Activated CD8-positive, alpha-beta memory T cell treated with anti-CD3 and anti-CD28 coated beads for 1 hour (primary cell): ENCODE results near the gene GBF1.
A peak's percentile ranks its signal among the peaks of the same experiment; 100 is the strongest.
"Not testable (repeated sequence)": the region's sequence is repeated elsewhere in the genome, so short reads cannot be mapped to it uniquely, and the experiment has no call there.

ENCODE experiments used
- DNase-seq, 2 donors: peaks; one replicate each; pipeline ENCODE4 v3.0.0-alpha.2; 2020; ENCODE audit warnings: low read depth in 1 of 2; ENCODE audit errors: extremely low read depth in 1 of 2

GBF1 gene

DNA sequence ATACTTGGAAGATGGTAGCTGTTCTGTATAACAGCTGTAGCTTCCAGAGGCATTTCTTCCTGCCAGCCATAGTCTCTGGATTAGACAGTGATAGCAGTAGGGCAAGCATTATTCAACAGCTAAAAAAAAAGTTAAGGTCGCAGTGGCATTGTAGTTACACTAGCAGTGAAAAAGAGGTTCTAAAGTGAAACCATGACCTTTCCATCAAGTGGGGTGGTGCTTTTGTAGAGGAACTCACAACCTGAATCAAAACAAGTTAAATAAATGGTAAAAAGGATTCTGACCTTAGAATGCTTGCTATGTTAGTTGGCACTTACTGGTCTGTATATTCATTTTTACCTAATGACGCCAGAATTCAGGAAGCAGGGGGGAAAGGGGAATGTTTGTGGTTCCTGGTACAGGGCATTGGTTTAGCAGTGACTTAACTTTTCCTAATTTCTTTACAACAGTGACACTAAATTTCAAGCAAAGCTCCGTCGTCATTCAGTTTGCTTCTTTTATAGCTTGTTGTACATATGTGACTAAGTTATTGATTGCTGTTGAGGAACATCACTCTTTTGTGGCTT, 55.0 kb downstream of the GBF1 start:
- DNase-seq: no peak

GRCh38 chr10:102300912-102301311, 55.6 kb downstream of the GBF1 start:
- not testable (repeated sequence) for DNase-seq

GRCh38 chr10:102301332-102301731, 56.0 kb downstream of the GBF1 start:
- DNase-seq: not testable (repeated sequence)

GRCh38 chr10:102302611-102303010, 57.3 kb downstream of the GBF1 start:
- DNase-seq: no peak

GRCh38 chr10:102306006-102306405, 60.7 kb downstream of the GBF1 start:
- DNase-seq: no peak

- DNase-seq: no peak
These were observed 61.4 kb downstream of the GBF1 start for GRCh38 chr10:102306710-102307109.

DNA sequence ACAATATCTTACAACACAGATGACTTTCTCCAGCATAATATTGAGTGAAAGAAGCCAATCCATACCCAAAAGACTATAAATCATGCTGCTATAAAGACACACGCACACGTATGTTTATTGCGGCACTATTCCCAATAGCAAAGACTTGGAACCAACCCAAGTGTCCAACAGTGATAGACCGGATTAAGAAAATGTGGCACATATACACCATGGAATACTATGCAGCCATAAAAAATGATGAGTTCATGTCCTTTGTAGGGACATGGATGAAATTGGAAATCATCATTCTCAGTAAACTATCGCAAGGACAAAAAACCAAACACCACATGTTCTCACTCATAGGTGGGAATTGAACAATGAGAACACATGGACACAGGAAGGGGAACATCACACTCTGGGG, 63.0 kb downstream of the GBF1 start:
- not testable (repeated sequence) for DNase-seq

- no peak for DNase-seq
These were observed 63.9 kb downstream of the GBF1 start for GRCh38 chr10:102309236-102309635.

DNA sequence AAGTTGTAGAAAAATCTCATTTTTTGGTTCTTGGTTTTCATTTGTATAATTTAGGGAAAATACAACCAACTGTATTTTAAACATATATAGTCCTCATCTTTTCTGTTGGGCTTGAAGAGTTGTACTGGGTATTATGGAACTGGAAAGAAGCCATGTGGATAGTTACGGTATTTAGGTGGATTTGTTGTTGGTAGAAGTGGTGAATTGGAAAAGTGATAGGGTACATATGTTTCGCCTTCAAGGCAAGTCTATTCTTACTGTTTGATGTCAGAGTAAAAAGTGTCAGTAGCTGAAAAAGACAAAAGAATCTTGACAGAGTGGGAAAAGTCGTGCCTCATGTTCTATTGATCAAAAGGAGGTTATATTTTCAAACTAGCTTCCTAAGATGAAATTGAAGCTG, 64.6 kb downstream of the GBF1 start:
- DNase-seq: no peak

DNA sequence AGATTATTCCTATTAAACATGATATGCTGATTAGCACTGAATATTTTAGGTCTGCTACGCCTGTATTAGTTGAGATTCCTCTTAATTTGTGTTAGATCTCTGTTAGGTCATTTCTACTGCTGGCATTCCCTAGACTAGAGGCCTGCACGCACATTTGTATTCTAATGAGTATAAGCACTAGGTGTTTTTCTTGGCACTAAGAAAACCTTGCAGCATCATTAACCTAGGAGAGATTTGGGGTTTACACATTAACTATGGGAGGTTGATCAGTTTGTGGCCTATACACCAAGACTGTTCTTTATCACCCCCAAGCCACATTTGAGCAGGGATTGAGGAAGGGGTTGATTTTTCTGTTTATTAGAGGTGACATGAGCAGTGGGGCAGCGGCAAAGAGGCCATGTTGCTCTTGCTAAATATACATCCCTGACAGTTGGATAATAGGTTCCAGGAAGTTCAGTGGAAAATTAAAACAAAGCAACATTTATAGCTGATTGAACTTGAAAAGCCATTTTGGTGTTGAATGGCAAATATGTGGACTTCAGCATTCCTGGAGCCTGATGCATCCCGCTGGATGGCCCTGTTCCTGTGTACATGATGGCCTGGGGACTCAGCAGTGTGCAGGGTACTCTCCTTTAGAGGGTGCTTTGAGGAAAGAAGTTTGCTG, 65.2 kb downstream of the GBF1 start:
- no peak for DNase-seq

DNA sequence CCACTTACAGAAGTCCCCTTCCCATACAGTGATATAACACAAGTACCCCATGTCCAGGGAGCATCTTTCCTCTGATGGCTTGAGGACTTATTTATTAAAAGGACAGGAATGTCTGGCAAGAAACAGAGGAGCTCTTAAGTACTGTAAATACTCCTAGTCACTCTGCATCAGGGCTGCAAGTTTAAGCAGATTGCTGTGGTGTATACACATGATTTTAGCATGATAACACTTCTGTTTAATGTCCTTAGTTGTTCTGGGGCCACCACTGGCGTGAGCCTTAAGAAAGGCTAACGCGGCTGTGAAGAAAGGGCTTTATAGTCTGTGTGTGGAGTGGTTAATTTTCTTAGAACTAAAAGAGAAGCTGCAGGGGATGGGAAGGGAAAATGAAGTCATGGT, 65.7 kb downstream of the GBF1 start:
- no peak for DNase-seq

DNA sequence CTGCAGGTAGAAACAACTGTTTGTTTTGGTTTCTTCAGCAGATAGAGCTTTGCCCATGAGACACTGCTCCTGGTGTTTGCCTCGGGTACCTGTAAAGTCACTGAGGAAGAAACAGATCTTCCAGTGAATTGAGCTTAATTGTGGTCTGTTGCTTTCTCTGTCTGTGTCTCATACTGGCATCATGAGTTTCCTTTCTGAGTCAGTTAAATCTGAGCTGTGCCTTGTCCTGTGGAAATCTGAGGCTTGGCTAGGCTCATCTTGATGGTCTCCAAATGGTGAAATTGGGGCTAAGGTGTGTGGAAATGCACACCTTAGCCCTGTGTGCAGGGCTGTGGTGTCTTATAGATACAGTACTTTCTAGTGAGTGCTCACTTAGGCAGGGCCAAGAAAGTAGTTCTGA, 67.4 kb downstream of the GBF1 start:
- no peak for DNase-seq

DNA sequence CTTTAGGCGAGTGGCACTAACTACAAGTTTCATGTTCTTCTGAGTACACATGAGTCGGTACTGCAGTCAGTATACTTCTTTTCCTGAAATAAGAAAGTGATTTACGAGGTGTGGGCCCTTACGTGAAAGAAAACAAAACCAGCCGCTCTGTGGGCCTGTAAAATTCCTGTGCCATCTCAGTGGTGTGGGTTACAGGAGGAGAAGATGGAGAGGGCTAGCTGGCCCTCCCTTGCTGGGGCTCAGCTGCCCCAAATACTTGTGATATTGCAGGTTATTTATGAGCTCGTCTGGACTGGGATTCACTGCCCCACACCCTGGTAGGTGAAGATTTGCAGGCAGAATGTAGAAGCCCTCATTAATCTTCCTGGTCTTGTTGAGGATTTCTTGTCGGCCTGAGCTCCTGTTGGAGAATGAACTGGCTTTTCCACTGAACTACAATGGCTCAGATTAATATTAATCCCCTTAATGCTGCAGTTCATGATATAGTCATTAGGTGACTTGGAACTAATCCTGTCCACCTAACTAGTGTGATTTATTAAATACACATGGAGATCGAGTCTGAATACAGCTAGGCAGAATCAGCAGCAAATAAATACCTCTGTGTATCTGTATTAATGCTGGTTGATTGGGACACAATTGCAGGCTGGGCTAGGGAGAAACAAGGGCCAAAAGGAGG, 68.0 kb downstream of the GBF1 start:
- no peak for DNase-seq

GRCh38 chr10:102314801-102315200, 69.5 kb downstream of the GBF1 start:
- no peak for DNase-seq

- DNase-seq: no peak
These were observed 71.1 kb downstream of the GBF1 start for GRCh38 chr10:102316421-102316820.

DNA sequence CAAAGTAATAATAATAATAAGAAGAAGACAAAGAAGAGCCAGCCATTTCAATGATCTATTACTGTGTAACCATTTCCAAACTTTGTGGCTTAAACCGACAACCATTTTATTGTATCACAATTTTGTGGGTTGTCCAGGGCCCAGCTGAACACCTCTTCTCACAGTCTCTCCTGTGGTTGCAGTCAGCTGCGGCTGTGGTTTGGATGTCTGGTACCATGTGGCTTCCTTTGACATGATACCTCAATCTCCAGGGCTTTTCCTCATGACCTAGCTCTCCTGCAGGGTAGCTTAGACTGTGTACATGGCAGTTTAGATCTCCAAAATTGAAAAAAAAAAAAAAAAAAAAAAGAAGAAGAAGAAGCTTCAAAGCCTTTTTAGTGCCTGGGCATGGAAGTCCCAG, 77.6 kb downstream of the GBF1 start:
- peak in 1 of 2 donors; percentile 2 for DNase-seq

GRCh38 chr10:102324061-102324460, 78.7 kb downstream of the GBF1 start:
- no peak for DNase-seq

GRCh38 chr10:102326031-102326430, 80.7 kb downstream of the GBF1 start:
- no peak for DNase-seq

- no peak for DNase-seq
These were observed 81.7 kb downstream of the GBF1 start for GRCh38 chr10:102327002-102327401.

DNA sequence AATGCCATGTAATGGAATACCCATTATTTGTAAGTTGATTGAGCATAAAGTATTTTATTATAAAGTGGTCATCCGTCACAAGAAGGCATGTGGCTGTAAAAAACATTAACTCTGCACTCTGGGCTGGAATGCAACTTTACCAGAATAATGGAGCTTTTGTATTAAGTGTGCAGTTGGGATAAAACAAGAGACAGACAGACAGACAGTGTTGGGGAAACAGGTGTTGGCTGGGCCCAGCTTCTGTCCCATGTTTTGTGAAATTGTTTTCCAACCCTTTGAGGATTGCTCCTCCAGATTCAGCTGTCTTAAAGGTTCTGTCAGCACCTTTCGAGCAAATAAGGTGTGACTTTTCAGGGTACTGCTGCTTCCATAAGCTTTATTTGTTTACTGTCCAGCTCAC, 82.3 kb downstream of the GBF1 start:
- no peak for DNase-seq

GRCh38 chr10:102332772-102333171, 87.4 kb downstream of the GBF1 start:
- no peak for DNase-seq

DNA sequence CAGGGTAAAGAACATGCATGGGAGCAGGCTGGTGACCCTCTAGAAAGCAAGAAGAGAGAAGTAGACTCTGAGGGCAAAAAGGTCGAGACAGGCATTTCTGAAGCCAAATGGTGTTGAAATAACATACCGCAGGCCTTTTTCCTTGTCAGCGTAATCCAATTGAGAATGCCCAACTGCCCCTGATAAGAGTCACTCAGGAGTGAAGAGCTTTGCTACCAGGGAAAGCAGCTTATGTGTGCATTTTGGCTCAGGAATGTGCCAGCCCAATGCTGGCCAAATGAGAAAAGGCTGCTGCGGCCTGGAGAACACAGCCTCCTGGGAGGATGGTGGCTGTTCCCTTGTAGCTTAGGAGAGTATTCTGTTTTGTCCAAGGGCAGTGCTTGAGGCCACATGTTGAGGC, 88.8 kb downstream of the GBF1 start:
- no peak for DNase-seq
